Uterus (tissue), 2 donors: ENCODE measurements around the gene CSGALNACT2.

Source experiments
- CTCF ChIP-seq, 4 experiments: fragments of 200-600 bp in 2 of 4; fragments of 450-650 bp in 2 of 4; sonication (generic) in 2 of 4; IDR thresholded peaks; one replicate each; pipeline ENCODE4 v1.5.1; 2016 to 2019; ENCODE audit warnings: antibody characterized with exemption in 4 of 4, mild to moderate bottlenecking in 2 of 4, moderate library complexity in 1 of 4
- POLR2A ChIP-seq, 2 donors: fragments of 450-650 bp; IDR thresholded peaks; one replicate each; pipeline ENCODE4 v1.6.1; 2016; ENCODE audit warnings: antibody characterized with exemption in 2 of 2, mild to moderate bottlenecking in 1 of 2, moderate library complexity in 1 of 2

- no peak for TF ChIP-seq CTCF (IDR thresholded peaks at IDR 0.05)
- no peak for TF ChIP-seq POLR2A (IDR thresholded peaks at IDR 0.05)
These were observed 73.9 kb downstream of the CSGALNACT2 start for GRCh38 chr10:43212043-43212721.
